ENCODE data around the gene ZNF536.

The ZNF536 gene

GRCh38 chr19:30562981-30563380 lies 190.8 kb downstream of the ZNF536 start:
- no peak for DNase-seq (ENCODE audit: low read depth in 2 of 2)

DNA sequence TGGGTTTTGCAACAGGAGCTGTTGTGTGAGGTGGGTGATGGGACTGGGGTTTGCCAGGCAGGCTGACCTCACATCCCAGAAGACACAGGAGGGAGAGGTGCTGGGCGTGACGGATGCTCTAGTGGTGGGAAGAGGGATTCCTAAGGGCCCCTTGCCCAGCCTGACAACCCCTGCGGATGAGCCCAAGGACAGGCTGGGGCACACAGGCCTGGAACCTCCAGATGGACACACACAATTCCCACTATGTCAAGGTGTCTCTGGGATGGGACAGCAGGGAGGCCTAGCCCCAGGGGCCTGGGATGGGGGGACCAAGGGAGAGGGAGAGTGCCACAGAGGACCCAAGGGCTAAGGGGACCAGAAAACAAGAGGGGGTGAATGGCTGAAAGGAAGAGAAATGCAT lies 191.5 kb downstream of the ZNF536 start:
- DNase-seq (ENCODE audit: low read depth in 2 of 2), result no peak

DNA sequence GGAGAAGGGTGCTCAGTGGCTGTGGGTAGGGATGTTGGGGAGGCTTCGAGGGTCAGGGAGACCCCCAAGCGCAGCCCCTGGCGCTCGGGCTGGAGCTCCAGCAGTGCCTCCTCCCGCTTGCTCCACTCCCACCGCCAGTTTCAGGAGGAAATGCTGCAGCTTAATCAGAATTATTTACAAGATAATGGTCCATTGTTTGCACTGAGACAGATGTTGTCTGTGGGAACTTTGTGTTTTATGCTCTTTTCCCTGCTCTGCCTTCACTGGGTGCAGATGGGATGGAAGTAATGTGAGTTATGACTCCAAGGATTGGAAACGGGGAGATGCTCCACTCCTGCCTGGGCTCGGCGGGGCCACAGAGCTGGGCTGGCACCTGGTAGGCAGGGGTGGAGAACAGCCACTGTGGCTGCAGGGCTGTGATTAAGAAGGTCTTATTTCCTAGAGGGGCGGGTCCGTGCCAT lies 192.4 kb downstream of the ZNF536 start:
- no peak for DNase-seq (ENCODE audit: low read depth in 2 of 2)

- no peak for DNase-seq (ENCODE audit: low read depth in 2 of 2)
Observed at GRCh38 chr19:30565636-30566035, 193.5 kb downstream of the ZNF536 start.

DNA sequence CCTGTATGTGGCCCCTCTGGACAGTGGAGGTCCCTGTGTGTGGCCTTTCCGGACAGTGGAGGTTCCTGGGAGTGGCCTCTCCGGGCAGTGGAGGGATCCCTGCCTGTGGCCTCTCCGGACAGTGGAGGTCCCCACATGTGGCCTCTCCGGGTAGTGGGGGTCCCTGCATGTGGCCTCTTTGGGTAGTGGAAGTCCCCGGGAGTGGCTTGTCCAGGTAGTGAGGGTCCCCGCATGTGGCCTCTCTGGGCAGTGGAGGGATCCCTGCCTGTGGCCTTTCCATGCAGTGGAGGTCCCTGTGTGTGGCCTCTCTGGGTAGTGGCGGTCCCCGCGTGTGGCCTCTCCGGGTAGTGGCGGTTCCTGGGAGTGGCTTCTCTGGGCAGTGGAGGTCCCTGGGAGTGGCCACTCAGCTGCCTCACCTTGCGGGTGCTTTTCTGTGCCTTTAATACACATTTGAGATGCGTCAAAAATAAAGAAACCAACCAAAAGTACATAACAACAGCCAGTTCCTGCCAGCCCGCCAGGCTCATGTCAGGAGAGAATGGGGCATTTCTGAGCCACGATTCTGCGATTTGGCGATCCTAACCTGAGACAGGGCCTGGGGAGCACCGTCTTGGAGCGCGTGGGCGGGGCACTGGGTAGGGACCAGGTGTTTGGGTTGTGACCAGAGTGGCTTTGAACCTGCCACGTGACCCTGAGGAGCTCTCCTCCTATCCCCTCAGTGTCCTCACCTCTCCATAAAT lies 194.7 kb downstream of the ZNF536 start:
- DNase-seq (ENCODE audit: low read depth in 2 of 2), result no peak

- DNase-seq (ENCODE audit: low read depth in 2 of 2), result no peak
Observed at GRCh38 chr19:30567536-30568232, 195.5 kb downstream of the ZNF536 start.

DNA sequence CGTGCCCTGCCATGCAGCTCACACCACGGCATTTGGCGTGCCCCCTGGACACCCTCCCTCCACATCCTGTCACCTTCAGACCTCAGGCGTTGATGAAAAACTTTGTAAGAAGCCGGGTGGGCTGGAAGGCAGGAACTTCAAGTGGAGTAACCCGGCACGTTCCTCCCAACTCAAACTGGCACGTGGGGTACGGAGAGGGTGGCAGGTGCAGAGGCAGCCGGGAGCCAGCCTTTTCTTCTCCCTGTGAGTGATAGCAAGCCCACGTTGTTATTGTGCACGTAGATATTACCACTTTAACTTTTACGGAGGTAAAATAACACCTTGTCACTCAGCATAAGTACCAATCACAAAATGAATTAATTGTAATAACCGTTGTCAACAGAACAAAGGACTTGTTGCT lies 198.0 kb downstream of the ZNF536 start:
- DNase-seq (ENCODE audit: low read depth in 2 of 2), result no peak

GRCh38 chr19:30577551-30578105 lies 205.4 kb downstream of the ZNF536 start:
- DNase-seq (ENCODE audit: low read depth in 2 of 2), result no peak

DNA sequence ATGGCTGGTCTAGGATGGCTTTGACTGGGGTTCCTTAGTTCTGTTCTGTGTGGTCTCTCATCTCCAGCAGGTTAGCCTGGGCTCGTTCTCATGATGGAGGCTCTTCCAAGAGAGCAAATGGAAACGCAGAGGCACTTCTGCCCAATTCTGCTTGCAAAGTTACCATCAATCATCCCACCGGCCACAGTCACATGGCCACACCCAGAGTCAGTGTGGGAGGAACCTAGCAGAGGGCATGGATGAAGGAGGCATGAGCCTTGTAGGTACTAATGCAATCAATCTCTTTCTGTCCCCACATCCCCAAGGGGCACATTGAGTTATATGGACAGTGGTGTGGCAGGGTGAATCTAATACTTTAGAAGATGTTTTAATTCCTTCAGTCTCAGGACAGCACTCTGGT lies 207.2 kb downstream of the ZNF536 start:
- DNase-seq (ENCODE audit: low read depth in 2 of 2), result no peak

DNA sequence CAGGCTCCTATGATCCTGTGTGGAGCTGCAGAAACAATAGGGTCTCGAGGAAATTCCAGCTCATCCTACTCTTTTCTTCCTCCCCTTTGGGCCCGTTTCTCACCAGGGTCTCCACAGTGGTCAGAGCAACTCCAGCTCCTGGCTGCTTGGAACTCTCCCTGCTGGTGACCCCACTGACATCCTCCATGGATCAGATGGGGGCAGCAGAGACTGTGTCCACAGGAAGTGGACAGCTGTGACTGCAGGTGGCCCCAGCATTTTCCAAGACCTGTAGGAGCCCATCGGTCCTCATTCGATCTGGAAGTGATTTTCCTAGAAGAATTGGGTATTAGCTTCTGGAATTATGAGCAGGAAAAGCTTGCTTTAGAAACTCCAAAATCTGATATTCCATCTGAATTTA lies 208.5 kb downstream of the ZNF536 start:
- DNase-seq (ENCODE audit: low read depth in 2 of 2), result no peak

DNA sequence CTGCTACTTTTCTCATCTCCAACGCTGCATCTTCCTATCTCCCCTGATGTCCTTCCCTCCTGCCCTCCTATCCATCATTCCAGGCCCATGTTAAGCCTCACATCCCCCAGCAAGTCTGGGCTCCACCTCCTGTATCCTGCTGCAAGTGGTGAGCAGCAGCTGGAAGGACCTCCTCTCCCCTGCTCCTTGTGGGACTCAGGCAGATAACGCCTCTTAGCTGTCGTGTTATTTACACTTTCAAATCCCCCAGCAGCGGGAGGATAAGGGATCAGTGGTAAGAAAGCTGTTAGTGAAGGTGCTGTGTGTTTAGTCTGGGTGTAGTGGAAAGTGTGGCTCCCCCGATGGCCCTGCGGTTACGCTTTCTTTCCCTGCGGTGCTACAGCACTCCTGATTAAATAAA lies 211.9 kb downstream of the ZNF536 start:
- no peak for DNase-seq (ENCODE audit: low read depth in 2 of 2)

DNA sequence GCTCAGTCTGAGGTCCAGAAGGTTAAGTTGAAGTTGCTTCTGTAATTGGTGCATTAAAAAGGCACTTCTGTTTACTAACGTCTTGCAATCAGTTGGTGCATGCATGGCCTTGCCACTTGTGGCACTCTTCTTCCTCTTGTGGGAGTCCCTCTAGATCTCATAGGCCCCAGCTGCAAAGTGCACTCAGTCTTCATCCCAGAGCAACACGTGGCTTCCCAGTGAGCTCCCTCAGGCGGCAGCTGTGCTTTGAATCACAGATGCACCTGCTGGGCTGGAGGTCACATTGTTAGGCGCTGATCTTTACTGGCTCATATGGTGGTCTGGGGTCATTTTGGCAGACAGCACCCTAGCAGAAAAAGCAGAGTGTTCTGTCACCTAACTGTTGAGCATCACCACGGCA lies 215.7 kb downstream of the ZNF536 start:
- no peak for DNase-seq (ENCODE audit: low read depth in 2 of 2)

GRCh38 chr19:30590596-30591229 lies 218.5 kb downstream of the ZNF536 start:
- DNase-seq (ENCODE audit: low read depth in 2 of 2), result no peak

DNA sequence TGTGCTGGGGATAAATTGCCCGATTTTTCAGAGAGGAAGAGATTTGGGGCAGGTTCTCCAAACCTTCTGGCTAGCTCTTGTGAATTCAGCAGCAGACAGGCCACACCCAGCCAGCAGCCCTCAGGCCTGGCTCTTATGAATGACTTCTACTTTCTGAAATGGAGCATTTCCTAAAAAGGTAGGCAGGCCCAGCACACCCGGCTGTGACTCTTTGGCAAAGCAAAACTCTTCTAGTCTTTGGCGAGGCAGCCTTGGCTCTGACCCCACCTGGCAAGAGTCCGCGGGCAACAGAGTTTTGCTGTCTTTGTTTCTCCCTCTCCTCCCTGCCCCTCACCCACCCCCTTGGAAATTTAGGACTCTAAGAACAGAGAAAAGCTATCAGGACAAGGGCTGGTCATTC lies 221.2 kb downstream of the ZNF536 start:
- DNase-seq (ENCODE audit: low read depth in 2 of 2), result no peak

DNA sequence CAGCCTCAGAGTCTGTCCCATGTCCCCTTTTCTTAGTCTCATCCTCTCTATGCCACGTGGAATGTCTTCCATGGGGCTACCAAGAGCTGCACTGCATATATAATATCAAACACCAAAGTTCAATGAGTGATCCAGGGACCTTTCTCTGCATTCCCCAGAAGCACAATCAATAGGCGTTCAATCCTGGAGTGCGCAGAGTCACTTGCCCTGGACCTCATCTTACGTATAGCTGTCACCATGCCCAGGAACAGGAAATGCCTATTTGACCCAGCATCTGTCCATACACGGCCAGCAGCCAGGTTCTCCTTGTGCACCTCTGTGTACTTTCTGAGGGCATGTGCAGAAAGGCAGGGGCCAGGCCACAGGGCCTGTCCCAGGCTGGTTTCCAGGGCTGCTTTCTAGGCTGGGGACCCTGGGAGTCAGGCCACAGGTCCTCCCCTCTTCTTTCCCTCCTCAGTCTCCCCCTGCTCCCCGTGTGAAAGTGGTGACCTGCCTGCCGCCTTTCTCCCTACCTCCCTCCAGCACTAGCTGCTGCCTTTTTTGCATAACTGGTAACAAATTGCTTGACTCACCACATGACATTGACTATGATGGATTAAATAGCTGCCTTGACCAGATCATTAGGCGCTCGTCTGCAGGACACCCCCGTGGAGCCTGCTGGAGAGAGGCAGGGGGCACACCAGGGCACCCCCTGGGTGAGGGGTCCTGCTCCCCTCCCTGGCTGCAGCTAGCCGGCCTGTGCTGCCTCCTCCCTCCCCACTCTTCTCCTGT lies 222.0 kb downstream of the ZNF536 start:
- no peak for DNase-seq (ENCODE audit: low read depth in 2 of 2)

GRCh38 chr19:30596268-30596667 lies 224.1 kb downstream of the ZNF536 start:
- DNase-seq (ENCODE audit: low read depth in 2 of 2), result no peak

GRCh38 chr19:30596813-30597399 lies 224.7 kb downstream of the ZNF536 start:
- no peak for DNase-seq (ENCODE audit: low read depth in 2 of 2)

- no peak for DNase-seq (ENCODE audit: low read depth in 2 of 2)
Observed at GRCh38 chr19:30598688-30599087, 226.5 kb downstream of the ZNF536 start.

- no peak for DNase-seq (ENCODE audit: low read depth in 2 of 2)
Observed at GRCh38 chr19:30602661-30603350, 230.6 kb downstream of the ZNF536 start.

DNA sequence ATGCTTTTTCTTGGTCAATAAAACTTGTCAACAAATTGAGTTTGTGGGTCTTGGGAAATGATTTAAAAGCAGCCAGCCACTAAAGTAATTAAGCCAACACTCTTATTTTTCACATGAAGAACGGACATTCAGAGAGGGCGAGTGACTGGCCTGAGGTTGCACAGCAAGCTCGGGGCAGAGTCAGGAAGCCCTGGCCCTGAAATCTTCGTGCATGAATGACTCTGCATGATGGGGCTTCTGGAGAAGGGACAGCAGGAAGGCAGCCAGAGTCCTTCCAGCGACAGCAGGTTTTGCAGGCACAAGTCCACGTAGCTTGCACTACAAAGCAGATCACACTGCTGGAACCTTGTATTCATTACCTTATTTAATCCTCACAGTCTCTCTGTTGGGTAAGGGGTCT lies 232.5 kb downstream of the ZNF536 start:
- DNase-seq (ENCODE audit: low read depth in 2 of 2), result no peak

DNA sequence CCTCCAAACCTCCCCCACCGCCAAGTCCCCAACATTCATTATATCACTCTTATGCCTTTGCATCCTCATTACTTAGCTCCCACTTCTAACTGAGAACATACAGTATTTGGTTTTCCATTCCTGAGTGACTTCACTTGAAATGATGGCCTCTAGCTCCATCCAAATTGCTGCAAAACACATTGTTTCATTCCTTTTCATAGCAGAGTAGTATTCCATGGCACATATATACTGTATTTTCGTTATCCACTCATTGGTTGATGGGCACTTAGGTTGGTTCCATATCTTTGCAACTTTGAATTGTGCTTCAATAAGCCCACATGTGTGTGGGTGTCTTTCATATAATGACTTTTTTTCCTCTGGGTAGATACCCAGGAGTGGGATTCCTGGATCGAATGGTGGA lies 233.1 kb downstream of the ZNF536 start:
- no peak for DNase-seq (ENCODE audit: low read depth in 2 of 2)

All from activated CD8-positive, alpha-beta memory T cell treated with anti-CD3 and anti-CD28 coated beads for 4 hours (primary cell).